SK-N-SH (cell line): Measurements from ENCODE around the gene ADIPOR2. TPM values are rescaled to one million over a fixed set of nuclear protein-coding genes. Genes with fewer than 3 reads are reported as not detected.

Experiments
- CTCF ChIA-PET: fragments of 300-600, 350-600 bp; formaldehyde crosslinking; extraction: SDS; loops from one replicate; lab custom pipeline; 2021; lab: Yijun Ruan, JAX
- POLR2A ChIA-PET: fragments of 350-600 bp; sonication (Branson Sonifier 250); formaldehyde crosslinking; extraction: SDS; loops from one replicate; lab custom pipeline; 2020; ENCODE audit warnings: antibody characterized with exemption, inconsistent platforms; lab: Yijun Ruan, JAX
- DNase-seq: peaks from one replicate; pipeline ENCODE4 v3.0.0; 2012
- H2AFZ ChIP-seq: fragments of 200-600 bp; sonication (generic); 2 replicates; pipeline ENCODE4 v1.8.1; 2016; ENCODE audit warnings: antibody characterized with exemption, mild to moderate bottlenecking, low read depth
- H3F3A ChIP-seq: fragments of 200-600 bp; sonication (generic); replicated peaks from 2 replicates; pipeline ENCODE3; 2016; ENCODE audit warnings: antibody characterized with exemption, mild to moderate bottlenecking; ENCODE audit not compliant: insufficient read depth
- H3K27ac ChIP-seq, 2 experiments: fragments of 200-500 bp in 1 of 2; fragments of 200-600 bp in 1 of 2; sonication (Bioruptor generic) in 1 of 2; sonication (generic), shearing (Covaris generic) in 1 of 2; 2 replicates each; pipeline versions ENCODE4 v1.5.1 to v1.6.1; 2014 to 2016; ENCODE audit warnings: low read depth in 2 of 2, inconsistent platforms in 1 of 2, low read length in 1 of 2, mild to moderate bottlenecking in 1 of 2, mixed read lengths in 1 of 2
- H3K27me3 ChIP-seq: fragments of 200-600 bp; sonication (generic), shearing (Covaris generic); 2 replicates; pipeline ENCODE4 v1.6.1; 2016; ENCODE audit warnings: mixed run types; ENCODE audit not compliant: insufficient read depth
- H3K36me3 ChIP-seq, 2 experiments: fragments of 200-500 bp in 1 of 2; fragments of 200-600 bp in 1 of 2; sonication (Bioruptor generic) in 1 of 2; sonication (generic) in 1 of 2; replicated peaks in 1 of 2; 2 replicates each; pipeline versions ENCODE3 to v1.5.1; 2014 to 2016; ENCODE audit warnings: low read length in 1 of 2, mild to moderate bottlenecking in 1 of 2; ENCODE audit not compliant: insufficient read depth in 2 of 2, control insufficient read depth in 1 of 2
- H3K4me1 ChIP-seq, 2 experiments: fragments of 200-500 bp in 1 of 2; fragments of 200-600 bp in 1 of 2; sonication (Bioruptor generic) in 1 of 2; sonication (generic), shearing (Covaris generic) in 1 of 2; 2 replicates each; pipeline versions ENCODE4 v1.5.1 to v1.6.1; 2014 to 2016; ENCODE audit warnings: low read depth in 1 of 2, low read length in 1 of 2, mixed run types in 1 of 2; ENCODE audit not compliant: insufficient read depth in 2 of 2, control insufficient read depth in 1 of 2
- H3K4me2 ChIP-seq: fragments of 200-600 bp; sonication (generic), shearing (Covaris generic); 2 replicates; pipeline ENCODE4 v1.6.1; 2017; ENCODE audit warnings: mixed run types
- H3K4me3 ChIP-seq, 2 experiments: fragments of 200-500 bp in 1 of 2; fragments of 200-600 bp in 1 of 2; sonication (Bioruptor generic) in 1 of 2; sonication (generic), shearing (Covaris generic) in 1 of 2; 2 replicates each; pipeline versions ENCODE4 v1.5.1 to v1.8.1; 2014 to 2016; ENCODE audit warnings: low read depth in 2 of 2, inconsistent platforms in 1 of 2, low read length in 1 of 2, mild to moderate bottlenecking in 1 of 2, mixed read lengths in 1 of 2, moderate library complexity in 1 of 2
- H3K79me2 ChIP-seq: fragments of 200-600 bp; sonication (generic); 2 replicates; pipeline ENCODE4 v1.8.1; 2017; ENCODE audit warnings: mild to moderate bottlenecking; ENCODE audit not compliant: insufficient read depth
- H3K9ac ChIP-seq: fragments of 200-600 bp; sonication (generic); 2 replicates; pipeline ENCODE4 v1.6.1; 2017; ENCODE audit warnings: mixed run types
- H3K9me2 ChIP-seq: fragments of 200-600 bp; sonication (generic); 2 replicates; pipeline ENCODE4 v1.6.1; 2017; ENCODE audit warnings: mixed run types
- H3K9me3 ChIP-seq: fragments of 200-600 bp; sonication (generic); 2 replicates; pipeline ENCODE4 v1.6.1; 2017; ENCODE audit warnings: mixed run types, mild to moderate bottlenecking, moderate library complexity
- H4K20me1 ChIP-seq: fragments of 200-600 bp; sonication (generic); 2 replicates; pipeline ENCODE4 v1.6.1; 2017; ENCODE audit warnings: mild to moderate bottlenecking, mixed run types; ENCODE audit not compliant: insufficient read depth
- CHD2 ChIP-seq: fragments of 150-350 bp; IDR thresholded peaks from 2 replicates; pipeline ENCODE4 v1.6.1; 2018; ENCODE audit warnings: low read length; ENCODE audit not compliant: partially characterized antibody
- EP300 ChIP-seq, 2 experiments: IDR thresholded peaks; 2 replicates each; pipeline versions ENCODE4 v1.4.0 to v1.6.1; 2012; ENCODE audit warnings: borderline replicate concordance in 1 of 2, low read depth in 1 of 2, low read length in 1 of 2
- EZH2phosphoT487 ChIP-seq: fragments of 200-600 bp; sonication (generic); IDR thresholded peaks from 2 replicates; pipeline ENCODE4 v1.6.1; 2017; ENCODE audit warnings: low read depth, mixed run types, mild to moderate bottlenecking, antibody characterized with exemption, moderate library complexity, borderline replicate concordance
- GABPA ChIP-seq: IDR thresholded peaks from 2 replicates; pipeline ENCODE4 v1.4.0; 2012; ENCODE audit warnings: low read depth, mild to moderate bottlenecking
- GATA2 ChIP-seq: sonication (generic); formaldehyde crosslinking; IDR thresholded peaks from 2 replicates; pipeline ENCODE4 v1.5.0; 2020; ENCODE audit warnings: mild to moderate bottlenecking, missing genetic modification reagents
- JUND ChIP-seq: IDR thresholded peaks from 2 replicates; pipeline ENCODE4 v1.4.0; 2012
- MEF2A ChIP-seq: IDR thresholded peaks from 2 replicates; pipeline ENCODE4 v1.4.0; 2012; ENCODE audit warnings: low read depth, borderline replicate concordance
- MXI1 ChIP-seq: IDR thresholded peaks from 2 replicates; pipeline ENCODE4 v1.6.1; 2012; ENCODE audit warnings: mild to moderate bottlenecking, low read depth, low read length, improper control_type of control experiment
- NFIC ChIP-seq: IDR thresholded peaks from 2 replicates; pipeline ENCODE4 v1.4.0; 2012; ENCODE audit warnings: borderline replicate concordance
- NRF1 ChIP-seq: IDR thresholded peaks from 2 replicates; pipeline ENCODE4 v1.6.1; 2012; ENCODE audit warnings: low read depth, mild to moderate bottlenecking, low read length
- POLR2AphosphoS5 ChIP-seq: IDR thresholded peaks from 2 replicates; pipeline ENCODE4 v1.6.1; 2012; ENCODE audit warnings: low read depth, low read length
- RAD21 ChIP-seq: IDR thresholded peaks from 2 replicates; pipeline ENCODE4 v1.6.1; 2012; ENCODE audit warnings: mild to moderate bottlenecking, low read length
- RCOR1 ChIP-seq: fragments of 150-350 bp; IDR thresholded peaks from 2 replicates; pipeline ENCODE4 v1.6.1; 2017; ENCODE audit warnings: antibody characterized with exemption, low read length
- RFX5 ChIP-seq: IDR thresholded peaks from 2 replicates; pipeline ENCODE4 v1.6.1; 2012; ENCODE audit warnings: mild to moderate bottlenecking, improper control_type of control experiment, low read length
- RXRA ChIP-seq: IDR thresholded peaks from 2 replicates; pipeline ENCODE4 v1.4.0; 2012; ENCODE audit warnings: low read depth, mild to moderate bottlenecking, borderline replicate concordance
- SMC3 ChIP-seq: IDR thresholded peaks from 2 replicates; pipeline ENCODE4 v1.6.1; 2012; ENCODE audit warnings: low read depth, low read length, improper control_type of control experiment
- TAF1 ChIP-seq: IDR thresholded peaks from 2 replicates; pipeline ENCODE4 v1.6.1; 2012; ENCODE audit warnings: low read depth, mild to moderate bottlenecking, low read length, moderate library complexity, borderline replicate concordance
- TCF12 ChIP-seq: IDR thresholded peaks from 2 replicates; pipeline ENCODE4 v1.4.0; 2012
- YY1 ChIP-seq: IDR thresholded peaks from 2 replicates; pipeline ENCODE4 v1.4.0; 2012; ENCODE audit warnings: low read depth, mild to moderate bottlenecking
- WGBS: methylation state at CpG from one replicate; pipeline ENCODE4 v1.1.6; 2017; ENCODE audit warnings: low lambda C conversion rate; 5-methylcytosine and 5-hydroxymethylcytosine counted together
- polyA plus RNA-seq, 3 experiments: library from polyadenylated mRNA; depleted of rRNA; stranded (reverse); fragments of >200 nt; gene quantifications; 2 replicates each; pipeline ENCODE4 v1.2.3, GENCODE V29; 2012
- TF ChIP-seq, protein P1 (sequence below): IDR thresholded peaks from 2 replicates; pipeline ENCODE4 v1.4.0; 2012; ENCODE audit warnings: low read depth, borderline replicate concordance
- TF ChIP-seq, protein P2 (sequence below): fragments of 150-350 bp; IDR thresholded peaks from 2 replicates; pipeline ENCODE4 v1.6.1; 2016; ENCODE audit warnings: mild to moderate bottlenecking, low read depth, low read length
- TF ChIP-seq, protein P3 (sequence below): fragments of 150-350 bp; IDR thresholded peaks from 2 replicates; pipeline ENCODE4 v1.6.1; 2017; ENCODE audit warnings: antibody characterized with exemption, low read length, low read depth, borderline replicate concordance

The ADIPOR2 gene
- polyA plus RNA-seq, 1 of the 3 experiments (the other 2 are of a cell fraction): 17.1 TPM

DNA sequence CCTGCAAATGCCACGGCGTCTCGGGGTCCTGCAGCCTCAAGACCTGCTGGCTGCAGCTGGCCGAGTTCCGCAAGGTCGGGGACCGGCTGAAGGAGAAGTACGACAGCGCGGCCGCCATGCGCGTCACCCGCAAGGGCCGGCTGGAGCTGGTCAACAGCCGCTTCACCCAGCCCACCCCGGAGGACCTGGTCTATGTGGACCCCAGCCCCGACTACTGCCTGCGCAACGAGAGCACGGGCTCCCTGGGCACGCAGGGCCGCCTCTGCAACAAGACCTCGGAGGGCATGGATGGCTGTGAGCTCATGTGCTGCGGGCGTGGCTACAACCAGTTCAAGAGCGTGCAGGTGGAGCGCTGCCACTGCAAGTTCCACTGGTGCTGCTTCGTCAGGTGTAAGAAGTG lies 45.1 kb upstream of the ADIPOR2 start:
- WGBS: 92% methylated on average over 9 of the region's 29 CpGs
- Histone ChIP-seq H3K4me1 (peaks cover 15 to 37% of the 10 kb centered on the region in 2 experiments), H3K36me3 (peaks cover 0 to 21% of the 10 kb centered on the region in 2 experiments), H2AFZ (no peak overlapping the region), H3K9me3 (no peaks in the 10 kb centered on the region), H3K9me2 (no peaks in the 10 kb centered on the region), H3K27ac (no peak overlapping the region), H3K79me2 (peaks cover 5% of the 10 kb centered on the region), H3K27me3 (no peaks in the 10 kb centered on the region), H3F3A (peaks cover 14% of the 10 kb centered on the region), H3K4me2 (no peak overlapping the region), H4K20me1 (peaks cover 24% of the 10 kb centered on the region), H3K4me3 (no peak overlapping the region), H3K9ac (no peak overlapping the region)
- POLR2A ChIA-PET: no interaction called here
- DNase-seq: no peak
- TF ChIP-seq GATA2 (CRISPR knock-in tag) (no peak), NRF1 (no peak), SMC3 (no peak), TAF1 (no peak), RAD21 (no peak), JUND (no peak)
- TF ChIP-seq, protein P1, sequence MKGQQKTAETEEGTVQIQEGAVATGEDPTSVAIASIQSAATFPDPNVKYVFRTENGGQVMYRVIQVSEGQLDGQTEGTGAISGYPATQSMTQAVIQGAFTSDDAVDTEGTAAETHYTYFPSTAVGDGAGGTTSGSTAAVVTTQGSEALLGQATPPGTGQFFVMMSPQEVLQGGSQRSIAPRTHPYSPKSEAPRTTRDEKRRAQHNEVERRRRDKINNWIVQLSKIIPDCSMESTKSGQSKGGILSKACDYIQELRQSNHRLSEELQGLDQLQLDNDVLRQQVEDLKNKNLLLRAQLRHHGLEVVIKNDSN: no peak
- CTCF ChIA-PET: interaction anchor here (0.7 to 20.8 kb wide), 6 partner anchors 11 to 638 kb away, joined by 4 to 605 read pairs (median 58); no protein-coding TSS in a partner anchor

DNA sequence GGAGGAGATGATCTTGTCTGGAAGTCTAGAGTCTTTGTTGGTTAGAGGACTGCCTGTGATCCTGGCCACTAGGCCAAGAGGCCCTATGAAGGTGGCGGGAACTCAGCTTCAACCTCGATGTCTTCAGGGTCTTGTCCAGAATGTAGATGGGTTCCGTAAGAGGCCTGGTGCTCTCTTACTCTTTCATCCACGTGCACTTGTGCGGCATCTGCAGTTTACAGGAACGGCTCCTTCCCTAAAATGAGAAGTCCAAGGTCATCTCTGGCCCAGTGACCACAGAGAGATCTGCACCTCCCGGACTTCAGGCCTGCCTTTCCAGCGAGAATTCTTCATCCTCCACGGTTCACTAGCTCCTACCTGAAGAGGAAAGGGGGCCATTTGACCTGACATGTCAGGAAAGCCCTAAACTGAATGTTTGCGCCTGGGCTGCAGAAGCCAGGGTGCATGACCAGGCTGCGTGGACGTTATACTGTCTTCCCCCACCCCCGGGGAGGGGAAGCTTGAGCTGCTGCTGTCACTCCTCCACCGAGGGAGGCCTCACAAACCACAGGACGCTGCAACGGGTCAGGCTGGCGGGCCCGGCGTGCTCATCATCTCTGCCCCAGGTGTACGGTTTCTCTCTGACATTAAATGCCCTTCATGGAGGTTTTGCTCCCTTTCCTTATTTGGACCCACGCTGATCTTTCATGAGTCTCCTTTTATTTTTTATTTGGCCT lies 44.1 kb upstream of the ADIPOR2 start:
- no peak overlapping the region for H3K9ac ChIP-seq
- peaks cover 24% of the 10 kb centered on the region for H4K20me1 ChIP-seq
- no peak overlapping the region for H3K4me3 ChIP-seq
- H2AFZ ChIP-seq: no peak overlapping the region
- CTCF ChIA-PET: interaction anchor here (0.9 to 20.8 kb wide), 6 partner anchors 12 to 529 kb away, joined by 3 to 605 read pairs (median 58); no protein-coding TSS in a partner anchor
- H3K4me1 ChIP-seq: peaks cover 15 to 39% of the 10 kb centered on the region in 2 experiments
- POLR2A ChIA-PET: no interaction called here
- DNase-seq: no peak
- H3K9me2 ChIP-seq: no peaks in the 10 kb centered on the region
- H3K4me2 ChIP-seq: no peak overlapping the region
- WGBS: 93% methylated on average over 18 of the region's 21 CpGs
- H3K27me3 ChIP-seq: no peaks in the 10 kb centered on the region
- H3K27ac ChIP-seq: no peak overlapping the region
- H3K36me3 ChIP-seq: peaks cover 0 to 14% of the 10 kb centered on the region in 2 experiments
- H3K79me2 ChIP-seq: peaks cover 5% of the 10 kb centered on the region
- H3F3A ChIP-seq: peaks cover 14% of the 10 kb centered on the region
- no peak for TF ChIP-seq POLR2AphosphoS5
- TF ChIP-seq, protein P1: no peak
- no peak for TF ChIP-seq EZH2phosphoT487
- TF ChIP-seq GABPA: no peak
- TF ChIP-seq YY1: no peak
- TF ChIP-seq CHD2: no peak
- TF ChIP-seq, protein P2, sequence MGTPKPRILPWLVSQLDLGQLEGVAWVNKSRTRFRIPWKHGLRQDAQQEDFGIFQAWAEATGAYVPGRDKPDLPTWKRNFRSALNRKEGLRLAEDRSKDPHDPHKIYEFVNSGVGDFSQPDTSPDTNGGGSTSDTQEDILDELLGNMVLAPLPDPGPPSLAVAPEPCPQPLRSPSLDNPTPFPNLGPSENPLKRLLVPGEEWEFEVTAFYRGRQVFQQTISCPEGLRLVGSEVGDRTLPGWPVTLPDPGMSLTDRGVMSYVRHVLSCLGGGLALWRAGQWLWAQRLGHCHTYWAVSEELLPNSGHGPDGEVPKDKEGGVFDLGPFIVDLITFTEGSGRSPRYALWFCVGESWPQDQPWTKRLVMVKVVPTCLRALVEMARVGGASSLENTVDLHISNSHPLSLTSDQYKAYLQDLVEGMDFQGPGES: no peak
- no peak for TF ChIP-seq NRF1
- TF ChIP-seq TCF12: no peak
- TF ChIP-seq RFX5: no peak
- no peak for TF ChIP-seq NFIC
- TF ChIP-seq RXRA: no peak
- TF ChIP-seq MEF2A: no peak
- no peak for TF ChIP-seq EP300 (IDR thresholded peaks at IDR 0.05; ENCODE audit: borderline replicate concordance in 1 of 2, low read depth in 1 of 2, low read length in 1 of 2)
- TF ChIP-seq SMC3: no peak
- TF ChIP-seq RCOR1: no peak
- TF ChIP-seq, protein P3, sequence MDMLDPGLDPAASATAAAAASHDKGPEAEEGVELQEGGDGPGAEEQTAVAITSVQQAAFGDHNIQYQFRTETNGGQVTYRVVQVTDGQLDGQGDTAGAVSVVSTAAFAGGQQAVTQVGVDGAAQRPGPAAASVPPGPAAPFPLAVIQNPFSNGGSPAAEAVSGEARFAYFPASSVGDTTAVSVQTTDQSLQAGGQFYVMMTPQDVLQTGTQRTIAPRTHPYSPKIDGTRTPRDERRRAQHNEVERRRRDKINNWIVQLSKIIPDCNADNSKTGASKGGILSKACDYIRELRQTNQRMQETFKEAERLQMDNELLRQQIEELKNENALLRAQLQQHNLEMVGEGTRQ: no peak
- TF ChIP-seq MXI1: no peak
- no peaks in the 10 kb centered on the region for H3K9me3 ChIP-seq
